RWPE2 (cell line): ENCODE data around the gene TRIP10.
"Not testable (repeated sequence)": the region's sequence is repeated elsewhere in the genome, so short reads cannot be mapped to it uniquely, and the experiment has no call there.

Experiments
- ATAC-seq: fragments of 200-7000 bp; cut with Tn5 transposase; 3 replicates; pipeline ENCODE4 v1.9.1; 2021; ENCODE audit warnings: low read depth
- DNase-seq: peaks from one replicate; pipeline ENCODE4 v3.0.0-alpha.2; 2020; ENCODE audit warnings: low spot score
- H3K27ac ChIP-seq: fragments of 450-650 bp; 2 replicates; pipeline ENCODE4 v1.5.1; 2017; ENCODE audit warnings: mild to moderate bottlenecking; ENCODE audit not compliant: poor library complexity, severe bottlenecking
- H3K27me3 ChIP-seq: fragments of 250-450 bp; sonication (Bioruptor Pico); 2 replicates; pipeline ENCODE4 v1.5.1; 2021; ENCODE audit warnings: mild to moderate bottlenecking, moderate library complexity; ENCODE audit not compliant: insufficient read depth, poor library complexity, severe bottlenecking
- H3K36me3 ChIP-seq: fragments of 250-450 bp; sonication (Bioruptor Pico); 2 replicates; pipeline ENCODE4 v1.5.1; 2020; ENCODE audit warnings: low read depth, mild to moderate bottlenecking, moderate library complexity
- H3K4me1 ChIP-seq: fragments of 250-450 bp; sonication (Bioruptor Pico); 2 replicates; pipeline ENCODE4 v1.5.1; 2021; ENCODE audit warnings: mild to moderate bottlenecking, moderate library complexity; ENCODE audit not compliant: insufficient read depth, poor library complexity, severe bottlenecking
- H3K4me3 ChIP-seq: fragments of 250-450 bp; sonication (Bioruptor Pico); 2 replicates; pipeline ENCODE4 v1.5.1; 2021; ENCODE audit warnings: mild to moderate bottlenecking, moderate library complexity; ENCODE audit not compliant: severe bottlenecking
- H3K9me3 ChIP-seq: fragments of 250-450 bp; sonication (Bioruptor Pico); 2 replicates; pipeline ENCODE4 v1.5.1; 2021; ENCODE audit warnings: mild to moderate bottlenecking, moderate library complexity; ENCODE audit not compliant: severe bottlenecking
- TF ChIP-seq, protein P1 (sequence below): fragments of 450-650 bp; IDR thresholded peaks from one replicate; pipeline ENCODE4 v1.5.1; 2017; ENCODE audit warnings: mild to moderate bottlenecking, moderate library complexity; ENCODE audit not compliant: poor library complexity, severe bottlenecking

TRIP10 gene

DNA sequence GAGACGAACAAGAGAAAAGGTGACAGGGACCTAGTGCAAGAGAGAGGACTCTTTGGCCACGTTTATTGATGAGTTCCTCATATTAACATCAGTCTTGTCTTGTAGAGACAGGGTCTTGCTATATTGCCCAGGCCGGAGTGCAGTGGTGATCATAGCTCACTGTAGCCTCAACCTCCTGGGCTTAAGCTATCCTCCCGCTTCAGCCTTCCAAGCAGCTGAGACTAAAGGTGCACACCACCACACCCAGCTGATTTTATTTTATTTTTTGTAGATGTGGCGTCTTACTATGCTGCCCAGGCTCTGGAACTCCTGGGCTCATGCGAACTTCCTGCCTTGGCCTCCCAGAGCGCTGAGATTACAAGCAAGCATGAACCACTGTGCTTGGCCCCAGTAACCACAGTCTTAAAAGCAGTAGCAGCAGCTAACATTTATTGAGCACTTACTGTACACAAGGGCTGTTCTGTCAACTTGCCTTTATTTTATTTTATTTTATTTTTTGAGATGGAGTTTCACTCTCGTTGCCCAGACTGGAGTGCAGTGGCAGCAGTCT is 28.8 kb downstream of the TRIP10 start:
- H3K27me3 ChIP-seq = no peaks in the 10 kb centered on the region
- H3K36me3 ChIP-seq = peaks cover 26% of the 10 kb centered on the region
- H3K4me3 ChIP-seq = no peak overlapping the region
- H3K4me1 ChIP-seq = peaks cover 7% of the 10 kb centered on the region
- TF ChIP-seq, protein P1, sequence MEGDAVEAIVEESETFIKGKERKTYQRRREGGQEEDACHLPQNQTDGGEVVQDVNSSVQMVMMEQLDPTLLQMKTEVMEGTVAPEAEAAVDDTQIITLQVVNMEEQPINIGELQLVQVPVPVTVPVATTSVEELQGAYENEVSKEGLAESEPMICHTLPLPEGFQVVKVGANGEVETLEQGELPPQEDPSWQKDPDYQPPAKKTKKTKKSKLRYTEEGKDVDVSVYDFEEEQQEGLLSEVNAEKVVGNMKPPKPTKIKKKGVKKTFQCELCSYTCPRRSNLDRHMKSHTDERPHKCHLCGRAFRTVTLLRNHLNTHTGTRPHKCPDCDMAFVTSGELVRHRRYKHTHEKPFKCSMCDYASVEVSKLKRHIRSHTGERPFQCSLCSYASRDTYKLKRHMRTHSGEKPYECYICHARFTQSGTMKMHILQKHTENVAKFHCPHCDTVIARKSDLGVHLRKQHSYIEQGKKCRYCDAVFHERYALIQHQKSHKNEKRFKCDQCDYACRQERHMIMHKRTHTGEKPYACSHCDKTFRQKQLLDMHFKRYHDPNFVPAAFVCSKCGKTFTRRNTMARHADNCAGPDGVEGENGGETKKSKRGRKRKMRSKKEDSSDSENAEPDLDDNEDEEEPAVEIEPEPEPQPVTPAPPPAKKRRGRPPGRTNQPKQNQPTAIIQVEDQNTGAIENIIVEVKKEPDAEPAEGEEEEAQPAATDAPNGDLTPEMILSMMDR = no peak
- no peaks in the 10 kb centered on the region for H3K9me3 ChIP-seq
- no peak for ATAC-seq
- H3K27ac ChIP-seq = peak overlapping the region; percentile 97
- DNase-seq = no peak

GRCh38 chr19:6769006-6769619 is 29.6 kb downstream of the TRIP10 start:
- no peak overlapping the region for H3K4me3 ChIP-seq
- ATAC-seq = no peak
- no peak overlapping the region for H3K27ac ChIP-seq
- H3K4me1 ChIP-seq = peaks cover 7% of the 10 kb centered on the region
- DNase-seq = no peak
- H3K9me3 ChIP-seq = no peaks in the 10 kb centered on the region
- peaks cover 18% of the 10 kb centered on the region for H3K36me3 ChIP-seq
- TF ChIP-seq, protein P1 = peak; percentile 20
- no peaks in the 10 kb centered on the region for H3K27me3 ChIP-seq

DNA sequence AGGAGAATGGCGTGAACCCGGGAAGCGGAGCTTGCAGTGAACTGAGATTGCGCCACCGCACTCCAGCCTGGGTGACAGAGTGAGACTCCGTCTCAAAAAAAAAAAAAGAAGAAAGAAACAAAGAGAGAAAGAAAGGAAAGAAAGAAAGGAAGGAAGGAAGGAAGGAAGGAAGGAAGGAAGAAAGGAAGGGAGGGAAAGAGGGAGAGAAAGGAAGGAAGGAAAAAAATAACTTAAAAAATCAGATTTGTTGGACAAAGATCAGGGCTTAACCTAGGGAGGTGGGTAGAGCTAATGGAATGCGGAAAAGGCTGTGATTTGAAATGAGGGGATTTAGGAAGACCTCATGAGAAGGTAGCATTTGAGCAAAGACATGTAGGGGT is 32.2 kb downstream of the TRIP10 start:
- not testable (repeated sequence) for H3K27me3 ChIP-seq, H3K4me3 ChIP-seq, H3K9me3 ChIP-seq, H3K36me3 ChIP-seq, H3K4me1 ChIP-seq, DNase-seq, ATAC-seq, H3K27ac ChIP-seq

GRCh38 chr19:6772028-6772865 is 32.8 kb downstream of the TRIP10 start, which contains the start of gene VAV1:
Gene VAV1, plus strand, starts transcription at chr19:6772708. Its CDS starts 100 bp downstream, at chr19:6772808.
- Histone ChIP-seq H3K4me3 (no peak within 1 kb of the TSS), H3K27me3 (no peaks in the 10 kb centered on the region), H3K27ac (no peak within 1 kb of the TSS), H3K4me1 (no peaks in the 10 kb centered on the region), H3K36me3 (no peaks in the 10 kb centered on the region), H3K9me3 (no peaks in the 10 kb centered on the region)
- TF ChIP-seq, protein P1 = no peak
- ATAC-seq = no peak
- DNase-seq = no peak

GRCh38 chr19:6772866-6773322 is 33.4 kb downstream of the TRIP10 start:
- Histone ChIP-seq H3K4me1 (no peaks in the 10 kb centered on the region), H3K36me3 (no peaks in the 10 kb centered on the region), H3K27ac (no peak overlapping the region), H3K9me3 (no peaks in the 10 kb centered on the region), H3K4me3 (no peak overlapping the region), H3K27me3 (no peaks in the 10 kb centered on the region)
- ATAC-seq (no peak), DNase-seq (no peak)
- TF ChIP-seq, protein P1 = no peak
